ENCODE results near the gene LMCD1. TPM values are rescaled to one million over a fixed set of nuclear protein-coding genes. Genes with fewer than 3 reads are reported as not detected.

Gene LMCD1
- total RNA-seq, 4 donors from 2014 or later = 1.6 to 90.8 (median 12.3) TPM

GRCh38 chr3:8555113-8555661 lies 53.6 kb downstream of the LMCD1 start:
- no peak for TF ChIP-seq CTCF (IDR thresholded peaks at IDR 0.05)
- TF ChIP-seq POLR2A (IDR thresholded peaks at IDR 0.05) = no peak
- no peaks in the 10 kb centered on the region for H3K9me3 ChIP-seq
- H3K36me3 ChIP-seq = no peaks in the 10 kb centered on the region
- peak overlapping the region in 3 of 4 donors; percentile 52 to 69 (median 65) for H3K27ac ChIP-seq
- no peaks in the 10 kb centered on the region for H3K4me1 ChIP-seq
- DNase-seq = no peak
- H3K27me3 ChIP-seq = no peaks in the 10 kb centered on the region
- no peak overlapping the region for H3K4me3 ChIP-seq

- no peak for DNase-seq
- no peaks in the 10 kb centered on the region for H3K4me1 ChIP-seq
Observed at GRCh38 chr3:8555725-8556472, 54.3 kb downstream of the LMCD1 start.

GRCh38 chr3:8556473-8556869 lies 54.8 kb downstream of the LMCD1 start:
- no peaks in the 10 kb centered on the region for H3K9me3 ChIP-seq
- H3K27me3 ChIP-seq = no peaks in the 10 kb centered on the region
- no peaks in the 10 kb centered on the region for H3K36me3 ChIP-seq
- H3K4me1 ChIP-seq = no peaks in the 10 kb centered on the region
- no peak for DNase-seq
- no peak overlapping the region for H3K4me3 ChIP-seq
- peak overlapping the region in 2 of 4 donors; percentile 29 to 58 for H3K27ac ChIP-seq
- no peak for TF ChIP-seq CTCF (IDR thresholded peaks at IDR 0.05)
- no peak for TF ChIP-seq POLR2A (IDR thresholded peaks at IDR 0.05)

More at GRCh38 chr3:8555725-8556472, 54.3 kb downstream of the LMCD1 start:
- H3K9me3 ChIP-seq = no peaks in the 10 kb centered on the region
- H3K36me3 ChIP-seq = no peaks in the 10 kb centered on the region
- H3K4me3 ChIP-seq = no peak overlapping the region
- no peaks in the 10 kb centered on the region for H3K27me3 ChIP-seq
- TF ChIP-seq POLR2A (IDR thresholded peaks at IDR 0.05) (no peak), CTCF (IDR thresholded peaks at IDR 0.05) (no peak)
- peak overlapping the region in 1 of 4 donors; percentile 65 for H3K27ac ChIP-seq

- DNase-seq = no peak
- H3K27ac ChIP-seq = peak overlapping the region in 2 of 4 donors; percentile 36 to 58
- no peaks in the 10 kb centered on the region for H3K27me3 ChIP-seq
- no peaks in the 10 kb centered on the region for H3K9me3 ChIP-seq
- no peak overlapping the region for H3K4me3 ChIP-seq
- no peaks in the 10 kb centered on the region for H3K4me1 ChIP-seq
- no peaks in the 10 kb centered on the region for H3K36me3 ChIP-seq
- TF ChIP-seq CTCF (IDR thresholded peaks at IDR 0.05) (no peak), POLR2A (IDR thresholded peaks at IDR 0.05) (no peak)
Observed at GRCh38 chr3:8557298-8557697, 55.7 kb downstream of the LMCD1 start.

- no peaks in the 10 kb centered on the region for H3K4me1 ChIP-seq
- H3K4me3 ChIP-seq = no peak overlapping the region
- H3K27ac ChIP-seq = no peak overlapping the region
- no peak for DNase-seq
- no peaks in the 10 kb centered on the region for H3K9me3 ChIP-seq
- no peaks in the 10 kb centered on the region for H3K27me3 ChIP-seq
- TF ChIP-seq CTCF (IDR thresholded peaks at IDR 0.05) (no peak), POLR2A (IDR thresholded peaks at IDR 0.05) (no peak)
- H3K36me3 ChIP-seq = no peaks in the 10 kb centered on the region
Observed at GRCh38 chr3:8558645-8559044, 57.0 kb downstream of the LMCD1 start.
